ENCODE measurements around the gene DMWD.

- TF ChIP-seq CTCF (IDR thresholded peaks at IDR 0.05) (no peak), EP300 (IDR thresholded peaks at IDR 0.05) (no peak), POLR2A (IDR thresholded peaks at IDR 0.05) (no peak)
Observed at GRCh38 chr19:45774765-45775164, 17.9 kb downstream of the DMWD start.
